Calu3 (cell line): ENCODE measurements around the gene ATR. TPM values are rescaled to one million over a fixed set of nuclear protein-coding genes. Genes with fewer than 3 reads are reported as not detected.

Experiments
- BruUV-seq: library from RNA; stranded (reverse); fragments of 400-500 nt; replicated peaks from 2 replicates; lab custom pipeline; 2021; lab: Mats Ljungman, UMichigan
- CTCF ChIA-PET: fragments of 300-600 bp; sonication (Branson Sonifier 250); formaldehyde crosslinking; loops from one replicate; lab custom pipeline; 2022; ENCODE audit warnings: antibody characterized with exemption; lab: Charles Lee
- DNase-seq: peaks from one replicate; pipeline ENCODE4 v3.0.0; 2022
- H3K27ac Mint-ChIP-seq: one replicate; pipeline ENCODE4 v1.8.0; 2022; ENCODE audit warnings: mixed read lengths; ENCODE audit not compliant: unreplicated experiment
- H3K27me3 Mint-ChIP-seq: one replicate; pipeline ENCODE4 v1.8.0; 2022; ENCODE audit warnings: mixed read lengths; ENCODE audit not compliant: unreplicated experiment
- H3K36me3 Mint-ChIP-seq: one replicate; pipeline ENCODE4 v1.8.0; 2022; ENCODE audit warnings: mild to moderate bottlenecking, moderate library complexity, mixed read lengths; ENCODE audit not compliant: insufficient read depth, unreplicated experiment
- H3K4me1 Mint-ChIP-seq: one replicate; pipeline ENCODE4 v1.8.0; 2022; ENCODE audit warnings: mild to moderate bottlenecking, low read depth, mixed read lengths; ENCODE audit not compliant: unreplicated experiment
- H3K4me3 Mint-ChIP-seq: one replicate; pipeline ENCODE4 v1.8.0; 2022; ENCODE audit warnings: mild to moderate bottlenecking, low read depth, moderate library complexity, mixed read lengths; ENCODE audit not compliant: unreplicated experiment
- H3K9me3 Mint-ChIP-seq: one replicate; pipeline ENCODE4 v1.8.0; 2022; ENCODE audit warnings: low read depth, mixed read lengths; ENCODE audit not compliant: unreplicated experiment
- CTCF ChIP-seq: fragments of 200-600 bp; IDR thresholded peaks from one replicate; pipeline ENCODE4 v1.8.0; 2022; ENCODE audit warnings: antibody characterized with exemption; ENCODE audit not compliant: unreplicated experiment
- intact Hi-C: fragments of 100-400 bp; cut with micrococcal nuclease; formaldehyde crosslinking; loops from one replicate; pipeline ENCODE4 v1.10.0; 2022; ENCODE audit not compliant: unreplicated experiment
- total RNA-seq: library from RNA; stranded (reverse); gene quantifications from 2 replicates; pipeline ENCODE4 v1.2.3, GENCODE V29; 2022

The ATR gene
- total RNA-seq, 1 experiment from 2014 or later, result 70.5 TPM

- H3K27ac Mint-ChIP-seq, result no peak overlapping the region
- CTCF ChIA-PET, result no interaction called here
These were observed 42.0 kb downstream of the ATR start for GRCh38 chr3:142536519-142536918.

GRCh38 chr3:142534543-142534942 lies 44.0 kb downstream of the ATR start:
- no peak for DNase-seq
- no TSS peak for BruUV-seq
- Mint-ChIP-seq H3K4me3 (no peak overlapping the region), H3K27me3 (no peaks in the 10 kb centered on the region), H3K27ac (no peak overlapping the region), H3K9me3 (no peaks in the 10 kb centered on the region), H3K4me1 (no peaks in the 10 kb centered on the region), H3K36me3 (peaks cover 36% of the 10 kb centered on the region)
- TF ChIP-seq CTCF, result no peak
- intact Hi-C loops, result no loop called here
- CTCF ChIA-PET, result interaction anchor here (1.2 kb wide), 1 partner anchor 10 kb away, joined by 3 read pairs; no protein-coding TSS in a partner anchor

More at GRCh38 chr3:142536519-142536918, 42.0 kb downstream of the ATR start:
- TF ChIP-seq CTCF, result no peak
- Mint-ChIP-seq H3K36me3 (peaks cover 31% of the 10 kb centered on the region), H3K27me3 (no peaks in the 10 kb centered on the region), H3K4me3 (no peak overlapping the region), H3K9me3 (no peaks in the 10 kb centered on the region), H3K4me1 (no peaks in the 10 kb centered on the region)
- intact Hi-C loops, result no loop called here
- BruUV-seq, result no TSS peak
- no peak for DNase-seq

DNA sequence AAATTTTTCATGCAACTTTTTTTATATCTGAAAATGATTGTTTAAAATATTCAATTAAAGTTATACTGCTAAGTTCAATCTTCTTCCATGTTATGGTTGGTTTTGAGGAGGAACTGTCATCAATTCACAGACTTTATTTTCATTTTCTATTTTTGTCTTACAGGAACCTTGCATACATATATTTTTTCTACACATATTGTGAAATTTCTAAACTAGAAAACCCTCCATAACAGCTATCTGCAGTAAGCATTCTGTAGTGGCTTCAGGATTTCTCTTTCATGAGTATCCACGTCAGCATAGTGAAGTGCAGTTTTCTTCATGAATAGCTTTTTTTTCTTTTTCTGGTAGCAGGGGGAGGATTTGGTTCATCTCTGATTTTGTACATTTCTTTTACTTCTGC lies 48.2 kb downstream of the ATR start:
- Mint-ChIP-seq H3K4me1 (no peaks in the 10 kb centered on the region), H3K27me3 (no peaks in the 10 kb centered on the region), H3K4me3 (no peak overlapping the region), H3K9me3 (no peaks in the 10 kb centered on the region), H3K36me3 (peaks cover 25% of the 10 kb centered on the region), H3K27ac (no peak overlapping the region)
- CTCF ChIA-PET, result no interaction called here
- no TSS peak for BruUV-seq
- no peak for TF ChIP-seq CTCF
- DNase-seq, result no peak
- intact Hi-C loops, result no loop called here

GRCh38 chr3:142523921-142524566 lies 54.5 kb downstream of the ATR start:
- H3K27ac Mint-ChIP-seq, result no peak overlapping the region
- intact Hi-C loops, result no loop called here
- no peaks in the 10 kb centered on the region for H3K27me3 Mint-ChIP-seq
- no peaks in the 10 kb centered on the region for H3K4me1 Mint-ChIP-seq
- CTCF ChIA-PET, result interaction anchor here (0.8 kb wide), 1 partner anchor 478 kb away, joined by 4 read pairs; no protein-coding TSS in a partner anchor
- no peak for TF ChIP-seq CTCF
- no peak overlapping the region for H3K4me3 Mint-ChIP-seq
- peaks cover 6% of the 10 kb centered on the region for H3K36me3 Mint-ChIP-seq
- DNase-seq, result no peak
- BruUV-seq, result no TSS peak
- H3K9me3 Mint-ChIP-seq, result no peaks in the 10 kb centered on the region
